Measurements from ENCODE around the gene CCN6. TPM values are rescaled to one million over a fixed set of nuclear protein-coding genes. Genes with fewer than 3 reads are reported as not detected.

Gene CCN6
- total RNA-seq, 1 donor from 2014 or later, result not detected

GRCh38 chr6:112039431-112039770 is 14.5 kb upstream of the CCN6 start:
- no peaks in the 10 kb centered on the region for H3K9me3 ChIP-seq
- no peaks in the 10 kb centered on the region for H3K36me3 ChIP-seq
- no peak overlapping the region for H3K4me3 ChIP-seq
- DNase-seq, result no peak
- H3K27ac ChIP-seq, result no peak overlapping the region
- ATAC-seq, result no peak
- intact Hi-C loops (cut with DNase I), result no loop called here
- peaks cover 3% of the 10 kb centered on the region for H3K4me1 ChIP-seq
- no peaks in the 10 kb centered on the region for H3K27me3 ChIP-seq
- no peak for TF ChIP-seq CTCF (IDR thresholded peaks at IDR 0.05)

GRCh38 chr6:112040956-112041355 is 12.9 kb upstream of the CCN6 start:
- ATAC-seq, result no peak
- Histone ChIP-seq H3K9me3 (no peaks in the 10 kb centered on the region), H3K36me3 (no peaks in the 10 kb centered on the region), H3K4me1 (peaks cover 3% of the 10 kb centered on the region), H3K27ac (no peak overlapping the region), H3K4me3 (no peak overlapping the region), H3K27me3 (no peaks in the 10 kb centered on the region)
- no peak for DNase-seq
- intact Hi-C loops (cut with DNase I), result no loop called here
- no peak for TF ChIP-seq CTCF (IDR thresholded peaks at IDR 0.05)

- no peak for TF ChIP-seq CTCF (IDR thresholded peaks at IDR 0.05)
- DNase-seq (no peak), ATAC-seq (no peak)
- H3K27ac ChIP-seq, result no peak overlapping the region
- no peak overlapping the region for H3K4me3 ChIP-seq
- H3K9me3 ChIP-seq, result no peaks in the 10 kb centered on the region
- H3K4me1 ChIP-seq, result peaks cover 3% of the 10 kb centered on the region
- no peaks in the 10 kb centered on the region for H3K27me3 ChIP-seq
- no peaks in the 10 kb centered on the region for H3K36me3 ChIP-seq
- intact Hi-C loops (cut with DNase I), result no loop called here
Observed at GRCh38 chr6:112041535-112041934, 12.4 kb upstream of the CCN6 start.

GRCh38 chr6:112043032-112044007 is 10.6 kb upstream of the CCN6 start:
- intact Hi-C loops (cut with DNase I), result no loop called here
- Histone ChIP-seq H3K36me3 (no peaks in the 10 kb centered on the region), H3K4me1 (peaks cover 3% of the 10 kb centered on the region), H3K9me3 (no peaks in the 10 kb centered on the region), H3K27ac (peak overlapping the region; percentile 86), H3K4me3 (peak overlapping the region; percentile 68), H3K27me3 (no peaks in the 10 kb centered on the region)
- DNase-seq, result peak; percentile 91
- ATAC-seq, result peak; percentile 97
- peak; percentile 97 for TF ChIP-seq CTCF (IDR thresholded peaks at IDR 0.05)

GRCh38 chr6:112044196-112044595 is 9.7 kb upstream of the CCN6 start:
- H3K27ac ChIP-seq, result no peak overlapping the region

More at GRCh38 chr6:112044196-112044595, 9.7 kb upstream of the CCN6 start:
- H3K27me3 ChIP-seq, result no peaks in the 10 kb centered on the region
- H3K36me3 ChIP-seq, result no peaks in the 10 kb centered on the region
- DNase-seq, result no peak
- intact Hi-C loops (cut with DNase I), result no loop called here
- no peaks in the 10 kb centered on the region for H3K9me3 ChIP-seq
- ATAC-seq, result no peak
- H3K4me1 ChIP-seq, result peaks cover 3% of the 10 kb centered on the region
- TF ChIP-seq CTCF (IDR thresholded peaks at IDR 0.05), result no peak
- H3K4me3 ChIP-seq, result no peak overlapping the region
